Lower leg skin (tissue), 3 donors: ENCODE results near the gene ST3GAL3.

Source experiments
- CTCF ChIP-seq, 3 donors: fragments of 450-650 bp; IDR thresholded peaks; one replicate each; pipeline ENCODE4 v1.5.1; 2016; ENCODE audit warnings: antibody characterized with exemption in 3 of 3, mild to moderate bottlenecking in 3 of 3, moderate library complexity in 2 of 3
- POLR2A ChIP-seq, 2 donors: fragments of 450-650 bp; IDR thresholded peaks; one replicate each; pipeline ENCODE4 v1.6.1; 2016 to 2017; ENCODE audit warnings: antibody characterized with exemption in 2 of 2, mild to moderate bottlenecking in 1 of 2, moderate library complexity in 1 of 2

- TF ChIP-seq CTCF (IDR thresholded peaks at IDR 0.05): no peak
- no peak for TF ChIP-seq POLR2A (IDR thresholded peaks at IDR 0.05)
Observed at GRCh38 chr1:43854473-43854872, 147.1 kb downstream of the ST3GAL3 start.
